WTC11 (cell line): ENCODE measurements around the gene ATP6V0D1.

ENCODE experiments used
- ELF4 ChIP-seq: sonication (generic); formaldehyde crosslinking; IDR thresholded peaks from 2 replicates; pipeline ENCODE4 v1.8.1; 2022; ENCODE audit warnings: low read depth, mild to moderate bottlenecking, moderate library complexity, missing genetic modification reagents
- ESRRA ChIP-seq: sonication (generic); formaldehyde crosslinking; IDR thresholded peaks from 2 replicates; pipeline ENCODE4 v1.8.1; 2022; ENCODE audit warnings: mild to moderate bottlenecking, missing genetic modification reagents, borderline replicate concordance
- NFE2L1 ChIP-seq: sonication (generic); formaldehyde crosslinking; IDR thresholded peaks from 2 replicates; pipeline ENCODE4 v1.8.1; 2023; ENCODE audit warnings: missing genetic modification reagents
- TF ChIP-seq, protein P1 (sequence below): fragments of 200-600 bp; IDR thresholded peaks from 2 replicates; pipeline ENCODE4 v1.8.0; 2022; ENCODE audit warnings: antibody characterized with exemption
- TF ChIP-seq, protein P2 (sequence below): sonication (generic); formaldehyde crosslinking; IDR thresholded peaks from 2 replicates; pipeline ENCODE4 v1.8.1; 2023; ENCODE audit warnings: mild to moderate bottlenecking, missing genetic modification reagents
- TF ChIP-seq, protein P3 (sequence below): sonication (generic); formaldehyde crosslinking; IDR thresholded peaks from 2 replicates; pipeline ENCODE4 v1.8.1; 2022; ENCODE audit warnings: missing genetic modification reagents, borderline replicate concordance

DNA sequence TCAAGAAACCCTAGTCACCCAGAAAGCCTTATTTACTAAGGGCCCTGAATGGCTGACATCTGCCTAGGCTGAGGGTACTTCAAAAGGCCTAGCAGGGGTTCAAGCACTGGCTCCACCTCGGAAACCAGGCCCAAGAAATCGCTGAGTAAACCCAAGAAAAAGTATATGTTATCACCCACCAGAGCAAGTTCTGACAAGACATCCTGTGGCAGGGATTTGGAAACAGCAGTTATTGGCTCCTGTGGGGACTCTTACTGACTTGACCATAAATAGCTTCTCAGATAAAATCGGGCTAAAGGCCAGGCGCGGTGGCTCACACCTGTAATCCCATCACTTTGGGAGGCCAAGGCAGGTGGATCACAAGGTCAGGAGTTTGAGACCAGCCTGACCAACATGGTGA lies 12.2 kb downstream of the ATP6V0D1 start:
- no peak for TF ChIP-seq ELF4 (CRISPR knock-in tag)
- TF ChIP-seq, protein P1, sequence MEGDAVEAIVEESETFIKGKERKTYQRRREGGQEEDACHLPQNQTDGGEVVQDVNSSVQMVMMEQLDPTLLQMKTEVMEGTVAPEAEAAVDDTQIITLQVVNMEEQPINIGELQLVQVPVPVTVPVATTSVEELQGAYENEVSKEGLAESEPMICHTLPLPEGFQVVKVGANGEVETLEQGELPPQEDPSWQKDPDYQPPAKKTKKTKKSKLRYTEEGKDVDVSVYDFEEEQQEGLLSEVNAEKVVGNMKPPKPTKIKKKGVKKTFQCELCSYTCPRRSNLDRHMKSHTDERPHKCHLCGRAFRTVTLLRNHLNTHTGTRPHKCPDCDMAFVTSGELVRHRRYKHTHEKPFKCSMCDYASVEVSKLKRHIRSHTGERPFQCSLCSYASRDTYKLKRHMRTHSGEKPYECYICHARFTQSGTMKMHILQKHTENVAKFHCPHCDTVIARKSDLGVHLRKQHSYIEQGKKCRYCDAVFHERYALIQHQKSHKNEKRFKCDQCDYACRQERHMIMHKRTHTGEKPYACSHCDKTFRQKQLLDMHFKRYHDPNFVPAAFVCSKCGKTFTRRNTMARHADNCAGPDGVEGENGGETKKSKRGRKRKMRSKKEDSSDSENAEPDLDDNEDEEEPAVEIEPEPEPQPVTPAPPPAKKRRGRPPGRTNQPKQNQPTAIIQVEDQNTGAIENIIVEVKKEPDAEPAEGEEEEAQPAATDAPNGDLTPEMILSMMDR = no peak
- TF ChIP-seq, protein P2, sequence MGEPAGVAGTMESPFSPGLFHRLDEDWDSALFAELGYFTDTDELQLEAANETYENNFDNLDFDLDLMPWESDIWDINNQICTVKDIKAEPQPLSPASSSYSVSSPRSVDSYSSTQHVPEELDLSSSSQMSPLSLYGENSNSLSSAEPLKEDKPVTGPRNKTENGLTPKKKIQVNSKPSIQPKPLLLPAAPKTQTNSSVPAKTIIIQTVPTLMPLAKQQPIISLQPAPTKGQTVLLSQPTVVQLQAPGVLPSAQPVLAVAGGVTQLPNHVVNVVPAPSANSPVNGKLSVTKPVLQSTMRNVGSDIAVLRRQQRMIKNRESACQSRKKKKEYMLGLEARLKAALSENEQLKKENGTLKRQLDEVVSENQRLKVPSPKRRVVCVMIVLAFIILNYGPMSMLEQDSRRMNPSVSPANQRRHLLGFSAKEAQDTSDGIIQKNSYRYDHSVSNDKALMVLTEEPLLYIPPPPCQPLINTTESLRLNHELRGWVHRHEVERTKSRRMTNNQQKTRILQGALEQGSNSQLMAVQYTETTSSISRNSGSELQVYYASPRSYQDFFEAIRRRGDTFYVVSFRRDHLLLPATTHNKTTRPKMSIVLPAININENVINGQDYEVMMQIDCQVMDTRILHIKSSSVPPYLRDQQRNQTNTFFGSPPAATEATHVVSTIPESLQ = no peak
- TF ChIP-seq NFE2L1 (CRISPR knock-in tag) = no peak
- no peak for TF ChIP-seq ESRRA (CRISPR knock-in tag)
- TF ChIP-seq, protein P3, sequence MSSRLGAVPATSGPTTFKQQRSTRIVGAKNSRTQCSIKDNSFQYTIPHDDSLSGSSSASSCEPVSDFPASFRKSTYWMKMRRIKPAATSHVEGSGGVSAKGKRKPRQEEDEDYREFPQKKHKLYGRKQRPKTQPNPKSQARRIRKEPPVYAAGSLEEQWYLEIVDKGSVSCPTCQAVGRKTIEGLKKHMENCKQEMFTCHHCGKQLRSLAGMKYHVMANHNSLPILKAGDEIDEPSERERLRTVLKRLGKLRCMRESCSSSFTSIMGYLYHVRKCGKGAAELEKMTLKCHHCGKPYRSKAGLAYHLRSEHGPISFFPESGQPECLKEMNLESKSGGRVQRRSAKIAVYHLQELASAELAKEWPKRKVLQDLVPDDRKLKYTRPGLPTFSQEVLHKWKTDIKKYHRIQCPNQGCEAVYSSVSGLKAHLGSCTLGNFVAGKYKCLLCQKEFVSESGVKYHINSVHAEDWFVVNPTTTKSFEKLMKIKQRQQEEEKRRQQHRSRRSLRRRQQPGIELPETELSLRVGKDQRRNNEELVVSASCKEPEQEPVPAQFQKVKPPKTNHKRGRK (CRISPR knock-in tag) = no peak
